Measurements from ENCODE around the gene EIF4A2. TPM values are rescaled to one million over a fixed set of nuclear protein-coding genes. Genes with fewer than 3 reads are reported as not detected.

EIF4A2 gene
- total RNA-seq, 1 donor from 2014 or later, result 504 TPM

- no peak overlapping the region for H3K4me3 Mint-ChIP-seq (ENCODE audit: low read depth)
- H3K9me3 Mint-ChIP-seq (ENCODE audit: low read depth), result peaks cover 3% of the 10 kb centered on the region
- no peak for DNase-seq (ENCODE audit: low spot score, unreplicated experiment)
- peaks cover 2% of the 10 kb centered on the region for H3K4me1 Mint-ChIP-seq (ENCODE audit: low read depth)
- TF ChIP-seq CTCF (IDR thresholded peaks at IDR 0.05; ENCODE audit: unreplicated experiment), result no peak
- no peaks in the 10 kb centered on the region for H3K36me3 Mint-ChIP-seq (ENCODE audit: insufficient read depth)
- H3K27ac Mint-ChIP-seq, result no peak overlapping the region
- peaks cover 64% of the 10 kb centered on the region for H3K27me3 Mint-ChIP-seq
These were observed 7.4 kb upstream of the EIF4A2 start for GRCh38 chr3:186775999-186776398.

GRCh38 chr3:186779204-186779603 lies 4.2 kb upstream of the EIF4A2 start:
- Mint-ChIP-seq H3K4me1 (ENCODE audit: low read depth) (peaks cover 7% of the 10 kb centered on the region), H3K27me3 (peaks cover 44% of the 10 kb centered on the region), H3K27ac (no peak overlapping the region), H3K9me3 (ENCODE audit: low read depth) (peaks cover 3% of the 10 kb centered on the region), H3K4me3 (ENCODE audit: low read depth) (no peak overlapping the region), H3K36me3 (ENCODE audit: insufficient read depth) (peaks cover 5% of the 10 kb centered on the region)
- TF ChIP-seq CTCF (IDR thresholded peaks at IDR 0.05; ENCODE audit: unreplicated experiment), result no peak
- no peak for DNase-seq (ENCODE audit: low spot score, unreplicated experiment)

GRCh38 chr3:186782542-186783057 lies 777 bp upstream of the EIF4A2 start:
- peak overlapping the region; percentile 99 for H3K4me3 Mint-ChIP-seq (ENCODE audit: low read depth)
- TF ChIP-seq CTCF (IDR thresholded peaks at IDR 0.05; ENCODE audit: unreplicated experiment), result no peak
- peaks cover 31% of the 10 kb centered on the region for H3K4me1 Mint-ChIP-seq (ENCODE audit: low read depth)
- H3K27me3 Mint-ChIP-seq, result peaks cover 17% of the 10 kb centered on the region
- no peaks in the 10 kb centered on the region for H3K9me3 Mint-ChIP-seq (ENCODE audit: low read depth)
- no peak for DNase-seq (ENCODE audit: low spot score, unreplicated experiment)
- peak overlapping the region; percentile 100 for H3K27ac Mint-ChIP-seq
- H3K36me3 Mint-ChIP-seq (ENCODE audit: insufficient read depth), result peaks cover 34% of the 10 kb centered on the region

- TF ChIP-seq CTCF (IDR thresholded peaks at IDR 0.05; ENCODE audit: unreplicated experiment), result no peak
- Mint-ChIP-seq H3K4me1 (ENCODE audit: low read depth) (peaks cover 33% of the 10 kb centered on the region), H3K4me3 (ENCODE audit: low read depth) (peak overlapping the region; percentile 99), H3K27me3 (peaks cover 17% of the 10 kb centered on the region), H3K36me3 (ENCODE audit: insufficient read depth) (peaks cover 46% of the 10 kb centered on the region), H3K27ac (peak overlapping the region; percentile 100), H3K9me3 (ENCODE audit: low read depth) (no peaks in the 10 kb centered on the region)
- DNase-seq (ENCODE audit: low spot score, unreplicated experiment), result peak; percentile 75
These were observed 546 bp downstream of the EIF4A2 start for GRCh38 chr3:186783731-186784515.

- no peak for TF ChIP-seq CTCF (IDR thresholded peaks at IDR 0.05; ENCODE audit: unreplicated experiment)
- peaks cover 7% of the 10 kb centered on the region for H3K27me3 Mint-ChIP-seq
- H3K4me1 Mint-ChIP-seq (ENCODE audit: low read depth), result peaks cover 33% of the 10 kb centered on the region
- peaks cover 49% of the 10 kb centered on the region for H3K36me3 Mint-ChIP-seq (ENCODE audit: insufficient read depth)
- no peaks in the 10 kb centered on the region for H3K9me3 Mint-ChIP-seq (ENCODE audit: low read depth)
- peak overlapping the region; percentile 99 for H3K4me3 Mint-ChIP-seq (ENCODE audit: low read depth)
- H3K27ac Mint-ChIP-seq, result peak overlapping the region; percentile 100
- DNase-seq (ENCODE audit: low spot score, unreplicated experiment), result no peak
These were observed 1.6 kb downstream of the EIF4A2 start for GRCh38 chr3:186784820-186785494.
